NCI-H748 (cell line): ENCODE data around the gene CTBP2.

Experiments
- DNase-seq: peaks from one replicate; lab custom pipeline; 2025; ENCODE audit not compliant: unreplicated experiment; lab: John Stamatoyannopoulos, UW

CTBP2 gene

GRCh38 chr10:125011926-125012705 lies 148.2 kb downstream of the CTBP2 start:
- DNase-seq: no peak

GRCh38 chr10:125011171-125011925 lies 149.0 kb downstream of the CTBP2 start:
- DNase-seq: no peak

- DNase-seq: no peak
These were observed 150.0 kb downstream of the CTBP2 start for GRCh38 chr10:125010362-125010761.

GRCh38 chr10:125009661-125010161 lies 150.7 kb downstream of the CTBP2 start:
- no peak for DNase-seq

GRCh38 chr10:125008689-125009638 lies 151.4 kb downstream of the CTBP2 start:
- no peak for DNase-seq

- DNase-seq: no peak
These were observed 152.9 kb downstream of the CTBP2 start for GRCh38 chr10:125007436-125007835.

- DNase-seq: no peak
These were observed 153.4 kb downstream of the CTBP2 start for GRCh38 chr10:125006921-125007426.

- no peak for DNase-seq
These were observed 154.1 kb downstream of the CTBP2 start for GRCh38 chr10:125006188-125006680.

GRCh38 chr10:125005312-125006187 lies 154.8 kb downstream of the CTBP2 start:
- no peak for DNase-seq

GRCh38 chr10:125004571-125005311 lies 155.6 kb downstream of the CTBP2 start:
- DNase-seq: no peak

- no peak for DNase-seq
These were observed 156.4 kb downstream of the CTBP2 start for GRCh38 chr10:125003901-125004467.

GRCh38 chr10:125003146-125003900 lies 157.0 kb downstream of the CTBP2 start:
- no peak for DNase-seq

- no peak for DNase-seq
These were observed 157.8 kb downstream of the CTBP2 start for GRCh38 chr10:125002423-125003145.

- DNase-seq: no peak
These were observed 158.3 kb downstream of the CTBP2 start for GRCh38 chr10:125002047-125002422.

GRCh38 chr10:125001313-125002046 lies 158.9 kb downstream of the CTBP2 start:
- no peak for DNase-seq
